Activated CD8-positive, alpha-beta memory T cell treated with anti-CD3 and anti-CD28 coated beads for 36 hours (primary cell): ENCODE data around the gene SPINK8. TPM values are rescaled to one million over a fixed set of nuclear protein-coding genes. Genes with fewer than 3 reads are reported as not detected.

Source experiments
- CTCF ChIA-PET: fragments of 350-600 bp; sonication (Branson Sonifier 250); formaldehyde crosslinking; loops from one replicate; lab custom pipeline; 2021; ENCODE audit warnings: antibody characterized with exemption; lab: Charles Lee
- POLR2A ChIA-PET: fragments of 350-600 bp; sonication (Branson Sonifier 250); formaldehyde crosslinking; loops from one replicate; lab custom pipeline; 2021; ENCODE audit warnings: antibody characterized with exemption; lab: Charles Lee
- total RNA-seq, 2 experiments: library from RNA; stranded (reverse); gene quantifications; one replicate each; pipeline ENCODE4 v1.2.3, GENCODE V29; 2021

Gene SPINK8
- total RNA-seq, 2 experiments from 2014 or later = not detected

- CTCF ChIA-PET = interaction anchor here (1.0 to 3.8 kb wide), 7 partner anchors 9 to 290 kb away, joined by 3 to 24 read pairs (median 5); partner anchors contain the start of gene NME6
- POLR2A ChIA-PET = interaction anchor here (0.5 to 1.5 kb wide), 9 partner anchors 14 to 445 kb away, joined by 3 to 5 read pairs (median 3); partner anchors contain the start of genes ATRIP, CDC25A and ZNF589
Observed at GRCh38 chr3:48268381-48268935, 65.0 kb downstream of the SPINK8 start.

GRCh38 chr3:48267782-48268181 lies 65.7 kb downstream of the SPINK8 start:
- ChIA-PET CTCF (interaction anchor here (0.7 to 3.8 kb wide), 4 partner anchors 8 to 168 kb away, joined by 3 to 24 read pairs (median 4); no protein-coding TSS in a partner anchor), POLR2A (interaction anchor here (0.8 to 1.2 kb wide), 5 partner anchors 27 to 205 kb away, joined by 3 to 5 read pairs (median 4); partner anchors contain the start of genes ATRIP, CDC25A and ZNF589)

GRCh38 chr3:48258530-48258929 lies 74.9 kb downstream of the SPINK8 start:
- ChIA-PET POLR2A (no interaction called here), CTCF (interaction anchor here (1.6 kb wide), 1 partner anchor 142 kb away, joined by 4 read pairs; no protein-coding TSS in a partner anchor)

Other genes with a start within 250 kb of the SPINK8 start
- 10 to 100 TPM; 58.2 to 61.0 TPM for gene CDC25A, start 145.2 kb downstream of the SPINK8 start, total RNA-seq
- not detected for gene CAMP, start 110.2 kb downstream of the SPINK8 start, total RNA-seq
- gene ZNF589, start 92.6 kb downstream of the SPINK8 start, total RNA-seq = 10 to 100 TPM; 26.0 to 27.3 TPM
- 10 to 100 TPM; 28.8 to 32.2 TPM for gene NME6, start 32.3 kb downstream of the SPINK8 start, total RNA-seq
- not detected for gene FBXW12, start 38.6 kb upstream of the SPINK8 start, total RNA-seq
- gene PLXNB1, start 96.4 kb upstream of the SPINK8 start, total RNA-seq = 1 to 10 TPM; 4.9 to 5.3 TPM
- gene CCDC51, start 106.5 kb upstream of the SPINK8 start, total RNA-seq = 10 to 100 TPM; 28.3 to 30.7 TPM
- 100 to 1,000 TPM; 402 to 429 TPM for gene TMA7, start 106.6 kb upstream of the SPINK8 start, total RNA-seq
- gene ATRIP, start 113.1 kb upstream of the SPINK8 start, total RNA-seq = 10 to 100 TPM; 20.8 to 21.3 TPM
- 10 to 100 TPM; 78.1 to 87.2 TPM for gene SHISA5, start 170.5 kb upstream of the SPINK8 start, total RNA-seq
- 10 to 100 TPM; 16.2 to 18.7 TPM for gene PFKFB4, start 223.1 kb upstream of the SPINK8 start, total RNA-seq
- gene UCN2, start 230.1 kb upstream of the SPINK8 start, total RNA-seq = not detected